ENCODE results near the gene MARS1.

The MARS1 gene

DNA sequence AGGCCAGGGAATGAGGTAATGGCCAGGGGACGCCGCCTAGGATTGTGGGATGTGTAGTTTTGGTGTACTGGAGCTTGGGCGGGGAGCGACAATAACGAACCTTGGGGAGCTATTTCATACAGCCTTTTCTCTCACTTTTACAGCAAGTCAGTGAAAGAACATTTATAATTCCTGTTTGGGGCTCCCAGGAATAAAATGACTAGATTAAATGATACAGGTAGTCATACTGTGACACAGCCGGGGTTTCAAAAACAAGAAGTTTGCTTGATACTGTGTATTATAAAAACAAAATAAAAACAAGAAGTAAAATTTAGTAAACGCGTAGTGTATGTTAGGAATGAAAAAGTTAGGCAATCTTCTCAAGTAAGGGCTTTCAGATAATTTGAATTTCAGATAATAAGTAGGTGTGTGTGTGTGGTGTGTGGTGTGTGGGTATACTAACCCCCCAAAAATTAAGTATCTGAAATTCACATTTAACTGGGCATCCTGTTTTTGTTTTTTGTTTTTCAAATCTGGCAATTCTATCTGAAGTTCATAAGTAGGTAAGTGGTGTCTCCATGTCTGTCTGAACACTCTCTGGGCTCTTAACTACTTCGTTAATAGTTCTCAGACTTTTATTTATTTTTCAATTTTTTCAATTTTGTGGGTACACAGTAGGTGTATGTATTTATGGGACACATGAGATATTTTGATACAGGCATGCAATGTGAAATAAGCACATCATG lies 59.6 kb downstream of the MARS1 start:
- peaks cover 7 to 39% (median 32%) of the 10 kb centered on the region in 5 donors for H3K4me1 ChIP-seq (ENCODE audit: control insufficient read depth in 5 of 5, insufficient read depth in 5 of 5, low read length in 5 of 5)
- H3K9me3 ChIP-seq (ENCODE audit: control insufficient read depth in 5 of 5, low read length in 5 of 5) = no peaks in the 10 kb centered on the region
- H3K9ac ChIP-seq (ENCODE audit: low read length in 5 of 5) = peak overlapping the region in 4 of 5 donors; percentile 43 to 91 (median 90)
- H3K36me3 ChIP-seq (ENCODE audit: control insufficient read depth in 5 of 5, insufficient read depth in 5 of 5, low read length in 5 of 5) = peaks cover 0 to 3% (median 2%) of the 10 kb centered on the region in 5 donors
- H3K27me3 ChIP-seq (ENCODE audit: control insufficient read depth in 5 of 5, insufficient read depth in 4 of 5, low read length in 5 of 5) = peaks cover 17 to 29% (median 25%) of the 10 kb centered on the region in 5 donors
- peak overlapping the region; percentile 72 for H3K27ac ChIP-seq (ENCODE audit: low read depth, low read length)
- H3K4me3 ChIP-seq (ENCODE audit: low read depth in 1 of 5, low read length in 5 of 5) = peak overlapping the region; percentile 28 to 90 (median 86)

DNA sequence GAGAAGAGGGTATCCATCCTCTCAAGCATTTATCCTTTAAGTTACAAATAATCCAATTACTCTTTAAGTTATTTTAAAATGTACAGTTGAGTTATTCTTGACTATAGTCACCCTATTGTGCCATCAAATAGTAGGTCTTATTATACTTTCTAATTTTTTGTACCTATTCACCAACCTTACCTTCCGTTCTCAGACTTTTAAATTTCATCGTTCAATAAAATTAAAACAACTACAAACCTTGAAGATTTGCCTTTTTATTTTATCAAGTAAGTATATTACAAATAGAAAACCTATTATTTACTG lies 60.1 kb downstream of the MARS1 start:
- Histone ChIP-seq H3K27me3 (ENCODE audit: control insufficient read depth in 5 of 5, insufficient read depth in 4 of 5, low read length in 5 of 5) (peaks cover 17 to 32% (median 28%) of the 10 kb centered on the region in 5 donors), H3K4me3 (ENCODE audit: low read depth in 1 of 5, low read length in 5 of 5) (no peak overlapping the region), H3K4me1 (ENCODE audit: control insufficient read depth in 5 of 5, insufficient read depth in 5 of 5, low read length in 5 of 5) (peaks cover 7 to 39% (median 32%) of the 10 kb centered on the region in 5 donors)

DNA sequence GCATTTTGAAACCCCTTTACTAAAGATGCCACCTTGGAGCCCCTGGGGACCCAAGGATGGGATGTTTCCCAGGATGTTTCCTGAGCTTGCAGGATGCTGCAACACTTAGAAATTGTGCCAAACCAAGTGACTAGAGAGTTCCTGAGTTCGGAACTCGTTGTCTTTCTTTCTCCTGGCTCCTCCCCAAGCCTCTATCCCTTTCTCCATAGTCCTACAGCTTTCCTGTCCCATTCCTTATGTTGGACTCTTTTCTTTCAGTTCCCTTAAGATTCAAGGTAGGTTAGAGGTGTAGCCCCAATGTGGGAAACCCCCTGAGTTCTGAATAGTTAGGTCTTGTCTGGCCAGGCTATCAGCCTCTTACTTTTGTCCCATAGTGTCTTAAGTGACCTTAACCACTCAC lies 60.6 kb downstream of the MARS1 start:
- peaks cover 17 to 35% (median 32%) of the 10 kb centered on the region in 5 donors for H3K27me3 ChIP-seq (ENCODE audit: control insufficient read depth in 5 of 5, insufficient read depth in 4 of 5, low read length in 5 of 5)
- H3K36me3 ChIP-seq (ENCODE audit: control insufficient read depth in 5 of 5, insufficient read depth in 5 of 5, low read length in 5 of 5) = peaks cover 0 to 2% (median 0%) of the 10 kb centered on the region in 5 donors
- H3K27ac ChIP-seq (ENCODE audit: low read depth, low read length) = no peak overlapping the region
- no peak overlapping the region for H3K4me3 ChIP-seq (ENCODE audit: low read depth in 1 of 5, low read length in 5 of 5)
- H3K9me3 ChIP-seq (ENCODE audit: control insufficient read depth in 5 of 5, low read length in 5 of 5) = no peaks in the 10 kb centered on the region
- H3K9ac ChIP-seq (ENCODE audit: low read length in 5 of 5) = no peak overlapping the region
- peaks cover 7 to 37% (median 32%) of the 10 kb centered on the region in 5 donors for H3K4me1 ChIP-seq (ENCODE audit: control insufficient read depth in 5 of 5, insufficient read depth in 5 of 5, low read length in 5 of 5)

More for the DNA sequence above, 60.1 kb downstream of the MARS1 start:
- no peak overlapping the region for H3K9ac ChIP-seq (ENCODE audit: low read length in 5 of 5)
- no peaks in the 10 kb centered on the region for H3K9me3 ChIP-seq (ENCODE audit: control insufficient read depth in 5 of 5, low read length in 5 of 5)
- peaks cover 0 to 2% (median 0%) of the 10 kb centered on the region in 5 donors for H3K36me3 ChIP-seq (ENCODE audit: control insufficient read depth in 5 of 5, insufficient read depth in 5 of 5, low read length in 5 of 5)
- H3K27ac ChIP-seq (ENCODE audit: low read depth, low read length) = no peak overlapping the region

DNA sequence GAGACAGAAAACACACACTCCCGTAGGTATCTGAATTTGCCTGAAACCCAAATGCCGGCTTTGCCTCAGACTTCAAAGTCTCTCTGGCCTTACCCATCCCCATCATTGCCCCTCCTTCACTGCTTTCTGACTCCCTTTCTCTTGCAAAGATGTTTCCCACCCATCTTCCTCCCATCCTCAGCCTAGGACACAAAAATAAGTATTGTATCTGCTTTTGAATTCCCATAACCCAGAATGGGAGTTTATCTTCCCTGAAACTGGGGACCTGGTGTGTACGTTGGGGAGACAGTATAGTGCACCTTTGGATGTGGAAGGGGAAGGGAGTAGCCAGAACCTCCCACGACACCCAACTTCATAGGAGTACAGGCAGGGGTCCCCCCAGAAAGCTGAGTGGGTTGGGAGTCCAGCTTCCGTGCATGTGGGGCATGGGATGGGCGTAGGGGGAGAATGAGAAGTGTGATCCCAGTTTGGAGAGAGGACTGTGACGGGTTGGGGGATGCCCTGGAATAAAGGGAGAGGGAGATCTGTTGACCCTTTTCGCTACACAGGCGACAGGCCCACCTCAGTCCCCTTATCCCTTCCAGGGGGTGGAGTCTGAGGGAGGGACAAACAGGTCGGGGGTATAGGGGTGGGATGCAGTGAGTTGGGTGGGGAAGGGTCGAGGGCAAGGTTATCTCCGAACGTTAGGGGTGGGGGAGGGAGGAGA lies 61.5 kb downstream of the MARS1 start:
- Histone ChIP-seq H3K9ac (ENCODE audit: low read length in 5 of 5) (no peak overlapping the region), H3K27ac (ENCODE audit: low read depth, low read length) (no peak overlapping the region), H3K36me3 (ENCODE audit: control insufficient read depth in 5 of 5, insufficient read depth in 5 of 5, low read length in 5 of 5) (no peaks in the 10 kb centered on the region), H3K27me3 (ENCODE audit: control insufficient read depth in 5 of 5, insufficient read depth in 4 of 5, low read length in 5 of 5) (peaks cover 17 to 36% (median 32%) of the 10 kb centered on the region in 5 donors), H3K4me1 (ENCODE audit: control insufficient read depth in 5 of 5, insufficient read depth in 5 of 5, low read length in 5 of 5) (peaks cover 7 to 32% (median 25%) of the 10 kb centered on the region in 5 donors), H3K4me3 (ENCODE audit: low read depth in 1 of 5, low read length in 5 of 5) (peak overlapping the region in 1 of 5 donors; percentile 54), H3K9me3 (ENCODE audit: control insufficient read depth in 5 of 5, low read length in 5 of 5) (no peaks in the 10 kb centered on the region)

DNA sequence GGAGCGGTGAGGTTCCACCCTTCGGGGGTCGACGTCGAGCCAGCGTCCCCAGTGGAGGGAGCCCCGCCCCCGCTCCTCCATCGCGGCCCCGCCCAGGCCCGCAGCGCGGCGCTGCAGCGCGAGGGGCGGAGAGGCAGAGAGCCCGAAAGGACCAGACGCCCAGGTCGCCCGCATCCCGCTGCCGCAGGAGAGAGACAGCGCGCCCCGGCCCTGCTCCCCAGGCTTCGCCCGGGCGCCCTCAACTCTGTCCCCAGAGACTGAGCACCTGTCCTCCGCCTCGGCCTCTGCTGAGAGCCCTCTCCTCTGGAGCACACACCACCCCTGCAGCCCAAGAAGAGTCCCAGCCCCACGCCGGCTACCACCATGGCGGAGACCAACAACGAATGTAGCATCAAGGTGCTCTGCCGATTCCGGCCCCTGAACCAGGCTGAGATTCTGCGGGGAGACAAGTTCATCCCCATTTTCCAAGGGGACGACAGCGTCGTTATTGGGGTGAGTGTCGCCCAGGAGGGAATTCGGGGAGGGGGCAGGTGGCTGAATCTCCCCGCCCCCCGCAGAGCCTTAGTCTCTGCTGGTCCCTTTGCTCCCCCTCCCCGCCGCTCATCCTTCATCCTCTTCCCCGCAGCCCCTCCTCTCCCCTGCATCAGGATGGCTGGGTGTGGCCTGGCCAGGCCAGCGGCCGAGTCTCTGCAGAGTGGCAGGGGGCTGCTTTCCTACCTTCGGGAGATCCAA lies 62.2 kb downstream of the MARS1 start, which contains the start of gene KIF5A:
Gene KIF5A, plus strand, starts transcription at position 136 of the 732 bp plus-strand sequence. Its CDS starts 228 bp downstream, at position 364.
- peak within 1 kb of the TSS in 3 of 5 donors; percentile 31 to 54 (median 36) for H3K4me3 ChIP-seq (ENCODE audit: low read depth in 1 of 5, low read length in 5 of 5)
- H3K9ac ChIP-seq (ENCODE audit: low read length in 5 of 5) = peak within 1 kb of the TSS in 1 of 5 donors; percentile 23
- H3K4me1 ChIP-seq (ENCODE audit: control insufficient read depth in 5 of 5, insufficient read depth in 5 of 5, low read length in 5 of 5) = peaks cover 7 to 26% (median 23%) of the 10 kb centered on the region in 5 donors
- no peaks in the 10 kb centered on the region for H3K36me3 ChIP-seq (ENCODE audit: control insufficient read depth in 5 of 5, insufficient read depth in 5 of 5, low read length in 5 of 5)
- H3K9me3 ChIP-seq (ENCODE audit: control insufficient read depth in 5 of 5, low read length in 5 of 5) = no peaks in the 10 kb centered on the region
- H3K27me3 ChIP-seq (ENCODE audit: control insufficient read depth in 5 of 5, insufficient read depth in 4 of 5, low read length in 5 of 5) = peaks cover 17 to 42% (median 32%) of the 10 kb centered on the region in 5 donors
- H3K27ac ChIP-seq (ENCODE audit: low read depth, low read length) = no peak within 1 kb of the TSS

DNA sequence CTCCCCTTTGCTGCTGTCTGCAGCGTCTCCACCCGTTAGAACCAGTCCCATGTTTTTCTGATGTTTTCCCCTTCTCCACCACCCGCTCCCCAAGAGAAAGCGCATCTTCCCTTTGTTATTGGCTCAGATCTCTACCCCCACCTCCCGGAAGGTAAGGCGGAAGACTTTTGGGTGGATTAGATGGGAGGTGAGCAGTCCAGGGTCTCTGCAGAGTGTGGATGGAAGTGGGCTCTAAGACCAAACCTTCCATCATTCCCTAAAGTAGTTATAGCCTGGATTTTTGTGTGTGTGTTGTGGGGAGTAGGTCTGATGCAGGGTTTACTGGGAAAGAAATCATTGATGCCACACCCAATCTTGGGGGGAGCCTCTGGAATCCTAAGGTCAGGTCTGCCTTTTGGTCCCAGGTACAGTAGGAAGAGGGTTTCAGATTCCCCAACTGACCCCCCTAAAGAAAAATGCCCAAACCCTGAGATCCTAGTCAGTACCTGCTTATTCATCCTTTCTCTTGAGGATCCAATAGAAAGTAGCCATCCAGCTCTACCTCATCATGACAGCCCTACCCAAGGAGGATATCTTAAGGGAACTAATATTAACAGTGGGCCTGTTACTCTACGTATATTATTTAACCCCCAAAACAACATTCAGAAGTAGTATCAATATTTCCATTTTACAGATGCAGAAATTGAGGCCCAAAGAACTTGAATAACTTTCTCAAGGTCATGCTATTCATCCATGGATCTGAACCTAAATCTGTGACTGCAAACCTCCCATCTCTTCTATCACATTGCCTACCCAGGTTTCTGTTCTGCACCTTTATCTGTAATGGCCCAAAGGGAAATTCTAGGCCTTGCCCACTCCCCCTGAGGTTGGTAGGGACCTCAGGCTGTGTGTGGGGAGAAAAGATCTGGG lies 63.0 kb downstream of the MARS1 start:
- peaks cover 6 to 20% (median 17%) of the 10 kb centered on the region in 5 donors for H3K4me1 ChIP-seq (ENCODE audit: control insufficient read depth in 5 of 5, insufficient read depth in 5 of 5, low read length in 5 of 5)
- no peak overlapping the region for H3K27ac ChIP-seq (ENCODE audit: low read depth, low read length)
- no peak overlapping the region for H3K4me3 ChIP-seq (ENCODE audit: low read depth in 1 of 5, low read length in 5 of 5)
- H3K9ac ChIP-seq (ENCODE audit: low read length in 5 of 5) = no peak overlapping the region
- no peaks in the 10 kb centered on the region for H3K36me3 ChIP-seq (ENCODE audit: control insufficient read depth in 5 of 5, insufficient read depth in 5 of 5, low read length in 5 of 5)
- no peaks in the 10 kb centered on the region for H3K9me3 ChIP-seq (ENCODE audit: control insufficient read depth in 5 of 5, low read length in 5 of 5)
- H3K27me3 ChIP-seq (ENCODE audit: control insufficient read depth in 5 of 5, insufficient read depth in 4 of 5, low read length in 5 of 5) = peaks cover 17 to 42% (median 32%) of the 10 kb centered on the region in 5 donors

DNA sequence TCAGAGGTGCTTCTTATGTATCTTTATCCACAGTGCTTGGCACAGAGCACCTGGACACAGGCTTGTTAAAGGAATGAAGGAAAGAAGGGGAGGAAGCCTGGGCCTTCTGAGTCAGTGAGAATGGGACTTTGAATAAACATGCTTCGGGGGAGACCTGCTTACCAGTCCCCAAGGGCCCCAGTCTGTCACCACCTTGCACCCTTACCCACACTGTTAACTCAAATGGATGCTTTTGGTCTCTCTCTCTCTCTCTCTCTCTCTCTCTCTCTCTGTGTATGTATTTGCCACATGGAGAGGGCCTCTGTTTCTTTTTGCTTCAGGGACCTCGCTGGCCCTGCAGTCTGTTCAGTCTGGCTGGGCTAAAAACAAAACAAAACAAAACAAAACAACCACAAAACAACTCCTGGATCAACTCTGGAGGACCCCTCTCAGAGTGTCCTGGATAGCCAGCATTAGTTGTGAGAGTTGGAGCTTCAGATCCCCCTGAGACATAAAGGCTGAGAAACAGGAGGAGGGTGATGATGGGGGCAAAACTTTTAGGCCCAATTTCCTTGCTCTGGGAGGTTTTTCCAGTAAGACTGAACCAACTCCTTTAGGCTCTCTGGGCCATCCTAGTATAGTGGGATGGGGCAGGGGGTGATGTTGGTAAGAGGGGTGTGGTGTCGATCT lies 63.9 kb downstream of the MARS1 start:
- peaks cover 17 to 42% (median 32%) of the 10 kb centered on the region in 5 donors for H3K27me3 ChIP-seq (ENCODE audit: control insufficient read depth in 5 of 5, insufficient read depth in 4 of 5, low read length in 5 of 5)
- peaks cover 0 to 12% (median 10%) of the 10 kb centered on the region in 5 donors for H3K4me1 ChIP-seq (ENCODE audit: control insufficient read depth in 5 of 5, insufficient read depth in 5 of 5, low read length in 5 of 5)
- no peaks in the 10 kb centered on the region for H3K9me3 ChIP-seq (ENCODE audit: control insufficient read depth in 5 of 5, low read length in 5 of 5)
- no peaks in the 10 kb centered on the region for H3K36me3 ChIP-seq (ENCODE audit: control insufficient read depth in 5 of 5, insufficient read depth in 5 of 5, low read length in 5 of 5)
- no peak overlapping the region for H3K27ac ChIP-seq (ENCODE audit: low read depth, low read length)
- H3K4me3 ChIP-seq (ENCODE audit: low read depth in 1 of 5, low read length in 5 of 5) = no peak overlapping the region
- H3K9ac ChIP-seq (ENCODE audit: low read length in 5 of 5) = no peak overlapping the region

DNA sequence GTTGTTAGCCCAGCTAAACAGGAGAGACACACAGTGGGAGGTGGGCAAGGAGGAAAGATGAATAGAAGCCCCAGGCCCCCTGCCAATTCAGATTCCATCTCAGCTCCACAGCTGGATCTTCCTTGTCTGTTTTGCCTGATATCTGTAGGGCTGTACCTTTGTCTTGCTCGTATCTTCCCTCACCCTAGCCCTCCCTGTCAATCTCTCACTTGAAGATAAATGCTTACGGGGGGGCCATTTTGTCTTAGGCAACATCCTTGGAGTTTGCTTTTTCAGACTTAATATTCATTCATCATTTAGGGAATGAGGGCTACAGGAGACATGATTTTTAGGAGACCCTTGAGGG lies 64.4 kb downstream of the MARS1 start:
- peaks cover 17 to 42% (median 32%) of the 10 kb centered on the region in 5 donors for H3K27me3 ChIP-seq (ENCODE audit: control insufficient read depth in 5 of 5, insufficient read depth in 4 of 5, low read length in 5 of 5)

DNA sequence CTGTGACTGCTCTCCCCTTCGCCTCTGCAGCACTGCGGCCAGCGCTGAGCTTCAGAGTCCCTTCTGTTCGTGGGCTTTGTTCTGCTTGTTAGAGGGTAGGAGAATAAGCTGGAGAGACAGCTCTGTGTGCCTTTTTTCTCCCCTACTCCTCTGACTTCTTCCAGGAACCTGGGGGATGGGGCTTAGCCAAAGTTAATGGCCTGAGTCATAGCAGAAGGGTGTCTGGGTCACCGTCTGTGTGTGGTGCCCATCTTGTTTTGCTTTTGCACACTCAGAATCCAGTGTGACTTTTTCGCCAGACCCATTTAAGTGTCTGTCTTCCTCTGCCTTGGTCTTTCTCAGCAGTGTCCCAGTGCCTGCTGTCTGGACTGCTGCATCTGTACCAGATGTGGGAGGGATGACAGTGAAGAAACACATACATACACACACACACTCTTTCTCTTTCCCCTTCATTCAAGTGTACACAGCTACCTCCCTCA lies 65.0 kb downstream of the MARS1 start:
- H3K27ac ChIP-seq (ENCODE audit: low read depth, low read length) = no peak overlapping the region
- no peak overlapping the region for H3K9ac ChIP-seq (ENCODE audit: low read length in 5 of 5)
- H3K27me3 ChIP-seq (ENCODE audit: control insufficient read depth in 5 of 5, insufficient read depth in 4 of 5, low read length in 5 of 5) = peaks cover 17 to 42% (median 32%) of the 10 kb centered on the region in 5 donors
- no peak overlapping the region for H3K4me3 ChIP-seq (ENCODE audit: low read depth in 1 of 5, low read length in 5 of 5)
- H3K9me3 ChIP-seq (ENCODE audit: control insufficient read depth in 5 of 5, low read length in 5 of 5) = no peaks in the 10 kb centered on the region
- peaks cover 0 to 9% (median 5%) of the 10 kb centered on the region in 5 donors for H3K4me1 ChIP-seq (ENCODE audit: control insufficient read depth in 5 of 5, insufficient read depth in 5 of 5, low read length in 5 of 5)
- H3K36me3 ChIP-seq (ENCODE audit: control insufficient read depth in 5 of 5, insufficient read depth in 5 of 5, low read length in 5 of 5) = no peaks in the 10 kb centered on the region

More for the DNA sequence above, 64.4 kb downstream of the MARS1 start:
- no peak overlapping the region for H3K4me3 ChIP-seq (ENCODE audit: low read depth in 1 of 5, low read length in 5 of 5)
- H3K9me3 ChIP-seq (ENCODE audit: control insufficient read depth in 5 of 5, low read length in 5 of 5) = no peaks in the 10 kb centered on the region
- H3K4me1 ChIP-seq (ENCODE audit: control insufficient read depth in 5 of 5, insufficient read depth in 5 of 5, low read length in 5 of 5) = peaks cover 0 to 11% (median 9%) of the 10 kb centered on the region in 5 donors
- no peak overlapping the region for H3K27ac ChIP-seq (ENCODE audit: low read depth, low read length)
- H3K36me3 ChIP-seq (ENCODE audit: control insufficient read depth in 5 of 5, insufficient read depth in 5 of 5, low read length in 5 of 5) = no peaks in the 10 kb centered on the region
- no peak overlapping the region for H3K9ac ChIP-seq (ENCODE audit: low read length in 5 of 5)
